Activated CD8-positive, alpha-beta T cell treated with anti-CD3 and anti-CD28 coated beads for 36 hours (primary cell): Measurements from ENCODE around the gene KIF26B. TPM values are rescaled to one million over a fixed set of nuclear protein-coding genes. Genes with fewer than 3 reads are reported as not detected.

Source experiments
- ATAC-seq: fragments of 200-7000 bp; cut with Tn5 transposase; one replicate; pipeline ENCODE4 v1.10.0; 2021; ENCODE audit warnings: mild to moderate bottlenecking, moderate library complexity
- CTCF ChIA-PET: fragments of 350-600 bp; sonication (Branson Sonifier 250); formaldehyde crosslinking; loops from one replicate; lab custom pipeline; 2021; ENCODE audit warnings: antibody characterized with exemption; lab: Charles Lee
- POLR2A ChIA-PET: fragments of 350-600 bp; sonication (Branson Sonifier 250); formaldehyde crosslinking; loops from one replicate; lab custom pipeline; 2021; ENCODE audit warnings: antibody characterized with exemption; lab: Charles Lee
- DNase-seq: peaks from one replicate; pipeline ENCODE4 v3.0.0-alpha.2; 2020
- H3K27ac Mint-ChIP-seq: one replicate; pipeline ENCODE4 v1.8.0; 2021; ENCODE audit warnings: mild to moderate bottlenecking, mixed read lengths
- H3K27me3 Mint-ChIP-seq: one replicate; pipeline ENCODE4 v1.8.0; 2021; ENCODE audit warnings: mixed read lengths
- H3K36me3 Mint-ChIP-seq: one replicate; pipeline ENCODE4 v1.8.0; 2021; ENCODE audit warnings: low read depth, mixed read lengths
- H3K4me1 Mint-ChIP-seq: one replicate; pipeline ENCODE4 v1.8.0; 2021; ENCODE audit warnings: low read depth, mixed read lengths
- H3K4me3 Mint-ChIP-seq: one replicate; pipeline ENCODE4 v1.8.0; 2021; ENCODE audit warnings: mild to moderate bottlenecking, moderate library complexity, mixed read lengths
- H3K9me3 Mint-ChIP-seq: one replicate; pipeline ENCODE4 v1.8.0; 2021; ENCODE audit warnings: mixed read lengths
- intact Hi-C: fragments of 100-400 bp; cut with micrococcal nuclease; formaldehyde crosslinking; loops from one replicate; pipeline ENCODE4 v1.10.0; 2022
- total RNA-seq, 2 experiments: library from RNA; stranded (reverse); gene quantifications; one replicate each; pipeline ENCODE4 v1.2.3, GENCODE V29; 2021
- TF ChIP-seq, protein P1 (sequence below): fragments of 200-600 bp; IDR thresholded peaks from one replicate; pipeline ENCODE4 v1.8.0; 2022; ENCODE audit warnings: antibody characterized with exemption, mild to moderate bottlenecking

Gene KIF26B
- total RNA-seq, 2 experiments from 2014 or later = 0.16 TPM

DNA sequence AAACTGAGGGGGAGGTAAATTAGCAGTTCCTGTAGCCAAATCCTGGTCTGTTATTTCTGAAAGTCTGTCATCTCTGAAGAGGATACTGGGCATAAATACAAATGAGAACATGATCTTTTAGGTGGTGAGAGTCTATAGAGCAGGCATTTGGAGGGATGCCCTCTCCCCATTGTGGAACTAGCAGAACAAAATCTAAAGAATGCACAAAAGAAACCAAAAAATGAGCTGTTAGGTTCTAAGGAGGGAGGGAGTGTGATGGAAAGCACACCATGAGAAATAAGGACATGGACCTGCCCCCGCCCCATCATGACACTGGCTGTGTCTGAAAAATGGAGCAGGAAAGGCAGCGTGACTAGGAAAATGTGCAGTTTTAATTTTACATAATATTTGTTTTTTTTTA is 262.0 kb downstream of the KIF26B start:
- TF ChIP-seq, protein P1, sequence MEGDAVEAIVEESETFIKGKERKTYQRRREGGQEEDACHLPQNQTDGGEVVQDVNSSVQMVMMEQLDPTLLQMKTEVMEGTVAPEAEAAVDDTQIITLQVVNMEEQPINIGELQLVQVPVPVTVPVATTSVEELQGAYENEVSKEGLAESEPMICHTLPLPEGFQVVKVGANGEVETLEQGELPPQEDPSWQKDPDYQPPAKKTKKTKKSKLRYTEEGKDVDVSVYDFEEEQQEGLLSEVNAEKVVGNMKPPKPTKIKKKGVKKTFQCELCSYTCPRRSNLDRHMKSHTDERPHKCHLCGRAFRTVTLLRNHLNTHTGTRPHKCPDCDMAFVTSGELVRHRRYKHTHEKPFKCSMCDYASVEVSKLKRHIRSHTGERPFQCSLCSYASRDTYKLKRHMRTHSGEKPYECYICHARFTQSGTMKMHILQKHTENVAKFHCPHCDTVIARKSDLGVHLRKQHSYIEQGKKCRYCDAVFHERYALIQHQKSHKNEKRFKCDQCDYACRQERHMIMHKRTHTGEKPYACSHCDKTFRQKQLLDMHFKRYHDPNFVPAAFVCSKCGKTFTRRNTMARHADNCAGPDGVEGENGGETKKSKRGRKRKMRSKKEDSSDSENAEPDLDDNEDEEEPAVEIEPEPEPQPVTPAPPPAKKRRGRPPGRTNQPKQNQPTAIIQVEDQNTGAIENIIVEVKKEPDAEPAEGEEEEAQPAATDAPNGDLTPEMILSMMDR = no peak
- Mint-ChIP-seq H3K9me3 (no peaks in the 10 kb centered on the region), H3K4me3 (no peak overlapping the region), H3K27ac (no peak overlapping the region), H3K27me3 (no peaks in the 10 kb centered on the region), H3K4me1 (no peaks in the 10 kb centered on the region), H3K36me3 (no peaks in the 10 kb centered on the region)
- DNase-seq = no peak
- ATAC-seq = no peak
- ChIA-PET CTCF (no interaction called here), POLR2A (no interaction called here)
- intact Hi-C loops = no loop called here

- no peaks in the 10 kb centered on the region for H3K27me3 Mint-ChIP-seq
- H3K4me3 Mint-ChIP-seq = no peak overlapping the region
- intact Hi-C loops = no loop called here
- no peak overlapping the region for H3K27ac Mint-ChIP-seq
- TF ChIP-seq, protein P1 = no peak
- H3K36me3 Mint-ChIP-seq = no peaks in the 10 kb centered on the region
- DNase-seq (no peak), ATAC-seq (no peak)
- ChIA-PET POLR2A (no interaction called here), CTCF (no interaction called here)
- no peaks in the 10 kb centered on the region for H3K9me3 Mint-ChIP-seq
- no peaks in the 10 kb centered on the region for H3K4me1 Mint-ChIP-seq
Observed at GRCh38 chr1:245418077-245418476, 263.3 kb downstream of the KIF26B start.

GRCh38 chr1:245419461-245419978 is 264.7 kb downstream of the KIF26B start:
- Mint-ChIP-seq H3K4me1 (no peaks in the 10 kb centered on the region), H3K4me3 (no peak overlapping the region), H3K27ac (no peak overlapping the region), H3K36me3 (no peaks in the 10 kb centered on the region), H3K9me3 (no peaks in the 10 kb centered on the region), H3K27me3 (no peaks in the 10 kb centered on the region)
- ChIA-PET POLR2A (no interaction called here), CTCF (no interaction called here)
- TF ChIP-seq, protein P1 = no peak
- DNase-seq (no peak), ATAC-seq (no peak)
- intact Hi-C loops = no loop called here

GRCh38 chr1:245419989-245420388 is 265.2 kb downstream of the KIF26B start:
- POLR2A ChIA-PET = no interaction called here
- DNase-seq = no peak
- intact Hi-C loops = no loop called here

GRCh38 chr1:245420926-245421325 is 266.1 kb downstream of the KIF26B start:
- intact Hi-C loops = no loop called here
- Mint-ChIP-seq H3K4me1 (no peaks in the 10 kb centered on the region), H3K9me3 (no peaks in the 10 kb centered on the region), H3K27ac (no peak overlapping the region), H3K4me3 (no peak overlapping the region), H3K36me3 (no peaks in the 10 kb centered on the region), H3K27me3 (no peaks in the 10 kb centered on the region)
- TF ChIP-seq, protein P1 = no peak
- no peak for ATAC-seq
- no peak for DNase-seq
- POLR2A ChIA-PET = no interaction called here
- CTCF ChIA-PET = no interaction called here

More at GRCh38 chr1:245419989-245420388, 265.2 kb downstream of the KIF26B start:
- TF ChIP-seq, protein P1 = no peak
- H3K4me3 Mint-ChIP-seq = no peak overlapping the region
- H3K9me3 Mint-ChIP-seq = no peaks in the 10 kb centered on the region
- no peaks in the 10 kb centered on the region for H3K27me3 Mint-ChIP-seq
- CTCF ChIA-PET = no interaction called here
- no peaks in the 10 kb centered on the region for H3K4me1 Mint-ChIP-seq
- H3K27ac Mint-ChIP-seq = no peak overlapping the region
- no peaks in the 10 kb centered on the region for H3K36me3 Mint-ChIP-seq
- no peak for ATAC-seq
